ENCODE data around the gene RIC8B. TPM values are rescaled to one million over a fixed set of nuclear protein-coding genes. Genes with fewer than 3 reads are reported as not detected.

The RIC8B gene
- total RNA-seq, 6 experiments from 2014 or later: 8.0 to 12.0 (median 10.2) TPM

DNA sequence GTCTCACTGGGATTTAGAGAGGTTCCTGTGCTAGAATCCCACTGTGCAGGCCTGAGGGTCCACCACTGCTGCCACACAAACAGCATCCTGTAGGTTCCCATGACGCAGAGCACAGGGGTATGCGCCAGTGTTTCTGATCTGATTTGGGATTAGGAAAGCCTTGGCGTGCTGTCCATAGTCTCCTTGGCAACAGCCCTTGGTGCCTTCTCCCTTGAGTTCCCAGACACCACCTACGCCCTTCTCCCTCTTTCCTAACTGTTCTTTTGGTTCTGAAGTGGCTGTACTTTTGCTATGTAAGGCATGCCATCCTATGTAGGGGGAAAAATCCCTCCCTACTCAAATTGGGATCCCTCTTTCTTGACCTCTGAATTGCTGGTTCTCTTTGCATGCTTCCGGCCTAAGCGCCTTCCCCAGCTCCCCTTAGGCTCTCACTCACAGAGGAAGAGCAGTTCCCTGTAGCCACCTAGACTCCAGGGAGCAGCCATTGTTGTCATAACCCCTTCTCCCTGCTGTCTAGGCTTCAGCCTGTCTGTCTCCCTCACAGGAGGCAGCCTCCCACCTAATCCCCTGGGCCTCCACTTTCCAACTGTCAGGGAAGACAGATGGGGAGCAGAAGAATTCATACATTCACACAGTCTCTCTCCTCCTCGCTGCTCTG, 14.8 kb upstream of the RIC8B start:
- DNase-seq: no peak
- no peaks in the 10 kb centered on the region for H3K9me3 Mint-ChIP-seq
- TF ChIP-seq, protein P1, sequence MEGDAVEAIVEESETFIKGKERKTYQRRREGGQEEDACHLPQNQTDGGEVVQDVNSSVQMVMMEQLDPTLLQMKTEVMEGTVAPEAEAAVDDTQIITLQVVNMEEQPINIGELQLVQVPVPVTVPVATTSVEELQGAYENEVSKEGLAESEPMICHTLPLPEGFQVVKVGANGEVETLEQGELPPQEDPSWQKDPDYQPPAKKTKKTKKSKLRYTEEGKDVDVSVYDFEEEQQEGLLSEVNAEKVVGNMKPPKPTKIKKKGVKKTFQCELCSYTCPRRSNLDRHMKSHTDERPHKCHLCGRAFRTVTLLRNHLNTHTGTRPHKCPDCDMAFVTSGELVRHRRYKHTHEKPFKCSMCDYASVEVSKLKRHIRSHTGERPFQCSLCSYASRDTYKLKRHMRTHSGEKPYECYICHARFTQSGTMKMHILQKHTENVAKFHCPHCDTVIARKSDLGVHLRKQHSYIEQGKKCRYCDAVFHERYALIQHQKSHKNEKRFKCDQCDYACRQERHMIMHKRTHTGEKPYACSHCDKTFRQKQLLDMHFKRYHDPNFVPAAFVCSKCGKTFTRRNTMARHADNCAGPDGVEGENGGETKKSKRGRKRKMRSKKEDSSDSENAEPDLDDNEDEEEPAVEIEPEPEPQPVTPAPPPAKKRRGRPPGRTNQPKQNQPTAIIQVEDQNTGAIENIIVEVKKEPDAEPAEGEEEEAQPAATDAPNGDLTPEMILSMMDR (IDR thresholded peaks at IDR 0.05): no peak
- H3K4me3 Mint-ChIP-seq: no peak overlapping the region
- no peaks in the 10 kb centered on the region for H3K36me3 Mint-ChIP-seq (ENCODE audit: low read depth)
- no peak overlapping the region for H3K27ac Mint-ChIP-seq
- H3K27me3 Mint-ChIP-seq (ENCODE audit: insufficient read depth): no peaks in the 10 kb centered on the region; the same call in none of the 2 replicates
- 0 out of 2 replicates have a peak, but pooled peaks cover 6% of the 10 kb centered on the region for H3K4me1 Mint-ChIP-seq (ENCODE audit: low read depth)

DNA sequence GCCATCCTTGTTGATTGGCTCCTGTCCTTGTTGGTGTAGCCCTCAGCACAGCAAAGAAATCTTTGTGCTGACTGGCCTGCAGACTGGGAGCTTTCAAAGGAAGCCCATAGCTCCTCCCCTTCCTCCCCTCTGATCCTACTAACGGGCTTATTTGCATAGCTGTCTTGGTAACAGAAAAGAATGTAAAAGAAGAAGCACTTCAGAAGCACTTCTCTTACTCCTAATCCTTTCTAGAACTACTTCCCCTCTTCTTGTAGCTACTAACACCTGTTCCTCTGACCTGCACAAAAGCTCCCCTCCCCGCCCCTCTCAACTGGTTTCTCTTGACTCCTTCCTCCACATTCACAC, 14.3 kb upstream of the RIC8B start:
- H3K27me3 Mint-ChIP-seq (ENCODE audit: insufficient read depth): no peaks in the 10 kb centered on the region; the same call in none of the 2 replicates
- no peak overlapping the region for H3K4me3 Mint-ChIP-seq
- H3K4me1 Mint-ChIP-seq (ENCODE audit: low read depth): 0 out of 2 replicates have a peak, but pooled peaks cover 6% of the 10 kb centered on the region
- TF ChIP-seq, protein P1 (IDR thresholded peaks at IDR 0.05): no peak
- no peaks in the 10 kb centered on the region for H3K36me3 Mint-ChIP-seq (ENCODE audit: low read depth)
- H3K27ac Mint-ChIP-seq: no peak overlapping the region
- DNase-seq: no peak
- no peaks in the 10 kb centered on the region for H3K9me3 Mint-ChIP-seq

- Mint-ChIP-seq H3K9me3 (no peaks in the 10 kb centered on the region), H3K4me1 (ENCODE audit: low read depth) (0 out of 2 replicates have a peak, but pooled peaks cover 6% of the 10 kb centered on the region), H3K4me3 (no peak overlapping the region), H3K27ac (no peak overlapping the region), H3K36me3 (ENCODE audit: low read depth) (no peaks in the 10 kb centered on the region), H3K27me3 (ENCODE audit: insufficient read depth) (peaks cover 10% of the 10 kb centered on the region)
- TF ChIP-seq, protein P1 (IDR thresholded peaks at IDR 0.05): no peak
- no peak for DNase-seq
Observed at GRCh38 chr12:106764220-106764619, 10.3 kb upstream of the RIC8B start.

GRCh38 chr12:106764738-106765137, 9.7 kb upstream of the RIC8B start:
- Mint-ChIP-seq H3K4me3 (no peak overlapping the region), H3K27me3 (ENCODE audit: insufficient read depth) (peaks cover 14% of the 10 kb centered on the region), H3K27ac (no peak overlapping the region), H3K4me1 (ENCODE audit: low read depth) (0 out of 2 replicates have a peak, but pooled peaks cover 6% of the 10 kb centered on the region), H3K9me3 (no peaks in the 10 kb centered on the region), H3K36me3 (ENCODE audit: low read depth) (no peaks in the 10 kb centered on the region)
- TF ChIP-seq, protein P1 (IDR thresholded peaks at IDR 0.05): no peak
- no peak for DNase-seq

- no peaks in the 10 kb centered on the region for H3K36me3 Mint-ChIP-seq (ENCODE audit: low read depth)
- H3K9me3 Mint-ChIP-seq: no peaks in the 10 kb centered on the region
- no peaks in the 10 kb centered on the region for H3K4me1 Mint-ChIP-seq (ENCODE audit: low read depth)
- no peak overlapping the region for H3K27ac Mint-ChIP-seq
- DNase-seq: no peak
- no peak overlapping the region for H3K4me3 Mint-ChIP-seq
- TF ChIP-seq, protein P1 (IDR thresholded peaks at IDR 0.05): no peak
- H3K27me3 Mint-ChIP-seq (ENCODE audit: insufficient read depth): peaks cover 16% of the 10 kb centered on the region
Observed at GRCh38 chr12:106766393-106766826, 8.1 kb upstream of the RIC8B start.

Data from HFFc6 (cell line).